Trophoblast cell (in vitro differentiated cells and primary cell): ENCODE measurements around the gene UTP3.
"Not testable (repeated sequence)": the region's sequence is repeated elsewhere in the genome, so short reads cannot be mapped to it uniquely, and the experiment has no call there.

ENCODE experiments used
- DNase-seq, 2 donors: peaks; one replicate each; pipeline ENCODE4 v3.0.0-alpha.2; 2016
- H2AFZ ChIP-seq: 2 replicates; pipeline ENCODE4 v1.6.1; 2013; ENCODE audit warnings: low read length, moderate library complexity, mild to moderate bottlenecking; ENCODE audit not compliant: insufficient read depth, poor library complexity
- H2AK5ac ChIP-seq: 2 replicates; pipeline ENCODE4 v1.6.1; 2013; ENCODE audit warnings: mild to moderate bottlenecking, low read length
- H2BK120ac ChIP-seq: 2 replicates; pipeline ENCODE4 v1.6.1; 2013; ENCODE audit warnings: low read length, mild to moderate bottlenecking, moderate library complexity; ENCODE audit not compliant: insufficient read depth, poor library complexity
- H2BK12ac ChIP-seq: 2 replicates; pipeline ENCODE4 v1.6.1; 2013; ENCODE audit warnings: mild to moderate bottlenecking, low read length, moderate library complexity
- H2BK5ac ChIP-seq: 2 replicates; pipeline ENCODE4 v1.6.1; 2013; ENCODE audit warnings: low read length, low read depth, moderate library complexity, mild to moderate bottlenecking; ENCODE audit not compliant: poor library complexity
- H3K14ac ChIP-seq: 2 replicates; pipeline ENCODE4 v1.6.1; 2013; ENCODE audit warnings: mild to moderate bottlenecking, low read length
- H3K18ac ChIP-seq: 2 replicates; pipeline ENCODE4 v1.6.1; 2013; ENCODE audit warnings: mild to moderate bottlenecking, low read length
- H3K23ac ChIP-seq: 2 replicates; pipeline ENCODE4 v1.6.1; 2013; ENCODE audit warnings: low read length
- H3K27ac ChIP-seq: 2 replicates; pipeline ENCODE4 v1.5.1; 2013; ENCODE audit warnings: low read depth, mild to moderate bottlenecking, inconsistent platforms, low read length, moderate library complexity
- H3K27me3 ChIP-seq: 2 replicates; pipeline ENCODE4 v1.6.1; 2013; ENCODE audit warnings: inconsistent platforms, mild to moderate bottlenecking, low read length, moderate library complexity; ENCODE audit not compliant: insufficient read depth
- H3K36me3 ChIP-seq, 2 experiments: 1 replicate in 1 of 2; 2 replicates in 1 of 2; pipeline ENCODE4 v1.6.1; 2013; ENCODE audit warnings: low read length in 2 of 2, mild to moderate bottlenecking in 2 of 2, moderate library complexity in 1 of 2; ENCODE audit not compliant: insufficient read depth in 2 of 2, control insufficient read depth in 1 of 2
- H3K4ac ChIP-seq: 2 replicates; pipeline ENCODE4 v1.6.1; 2013; ENCODE audit warnings: low read depth, mild to moderate bottlenecking, low read length, moderate library complexity
- H3K4me1 ChIP-seq, 2 experiments: 1 replicate in 1 of 2; 2 replicates in 1 of 2; pipeline ENCODE4 v1.6.1; 2013; ENCODE audit warnings: low read length in 2 of 2, mild to moderate bottlenecking in 2 of 2, moderate library complexity in 1 of 2; ENCODE audit not compliant: insufficient read depth in 2 of 2, control insufficient read depth in 1 of 2
- H3K4me2 ChIP-seq: 2 replicates; pipeline ENCODE4 v1.6.1; 2013; ENCODE audit warnings: inconsistent platforms, mild to moderate bottlenecking, low read length, moderate library complexity
- H3K4me3 ChIP-seq: 2 replicates; pipeline ENCODE4 v1.5.1; 2013; ENCODE audit warnings: mild to moderate bottlenecking, low read depth, low read length, inconsistent platforms
- H3K79me1 ChIP-seq: one replicate; pipeline ENCODE4 v1.6.1; 2013; ENCODE audit warnings: low read length
- H3K79me2 ChIP-seq: 2 replicates; pipeline ENCODE4 v1.6.1; 2013; ENCODE audit warnings: low read length, mild to moderate bottlenecking; ENCODE audit not compliant: control insufficient read depth, insufficient read depth, poor library complexity
- H3K9ac ChIP-seq: 2 replicates; pipeline ENCODE4 v1.6.1; 2013; ENCODE audit warnings: mild to moderate bottlenecking, low read length
- H3K9me3 ChIP-seq: 2 replicates; pipeline ENCODE4 v1.6.1; 2013; ENCODE audit warnings: low read depth, mild to moderate bottlenecking, control low read depth, inconsistent platforms, low read length; ENCODE audit not compliant: insufficient read depth
- H4K12ac ChIP-seq: 2 replicates; pipeline ENCODE4 v1.6.1; 2013; ENCODE audit warnings: low read depth, mild to moderate bottlenecking, low read length, moderate library complexity
- H4K8ac ChIP-seq: 2 replicates; pipeline ENCODE4 v1.6.1; 2013; ENCODE audit warnings: low read depth, mild to moderate bottlenecking, low read length, moderate library complexity
- H4K91ac ChIP-seq: one replicate; pipeline ENCODE4 v1.6.1; 2013; ENCODE audit warnings: low read depth, mild to moderate bottlenecking, low read length, moderate library complexity
- whole genome bisulfite sequencing: extraction: QIAGEN DNeasy Blood & Tissue Kit; methylation state at CpG from one replicate; pipeline ENCODE4 v1.1.7; 2013; ENCODE audit warnings: missing lambda C conversion rate; ENCODE audit not compliant: insufficient read length, insufficient coverage; ENCODE audit errors: extremely low coverage; 5-methylcytosine and 5-hydroxymethylcytosine counted together

UTP3 gene

GRCh38 chr4:70698435-70698834 is 10.1 kb downstream of the UTP3 start:
- not testable (repeated sequence) for H3K4me3 ChIP-seq, DNase-seq
- WGBS: no CpG with 5 or more reads among the region's 8 CpGs

GRCh38 chr4:70700712-70701111 is 12.4 kb downstream of the UTP3 start:
- no peak overlapping the region for H3K4me2 ChIP-seq
- no peaks in the 10 kb centered on the region for H3K4me1 ChIP-seq
- no CpG with 5 or more reads among the region's 5 CpGs for WGBS
- H2AFZ ChIP-seq: no peak overlapping the region
- no peaks in the 10 kb centered on the region for H3K9me3 ChIP-seq
- H3K4ac ChIP-seq: no peak overlapping the region
- no peak overlapping the region for H2BK120ac ChIP-seq
- H3K79me1 ChIP-seq: peaks cover 14% of the 10 kb centered on the region
- H2BK12ac ChIP-seq: no peak overlapping the region
- H3K27me3 ChIP-seq: no peaks in the 10 kb centered on the region
- H3K14ac ChIP-seq: no peak overlapping the region
- H3K36me3 ChIP-seq: no peaks in the 10 kb centered on the region
- no peak overlapping the region for H2BK5ac ChIP-seq
- no peak overlapping the region for H2AK5ac ChIP-seq
- DNase-seq: no peak
- H3K23ac ChIP-seq: no peak overlapping the region
- H3K4me3 ChIP-seq: no peak overlapping the region
- no peak overlapping the region for H3K18ac ChIP-seq
- no peak overlapping the region for H4K8ac ChIP-seq
- no peak overlapping the region for H4K12ac ChIP-seq
- H4K91ac ChIP-seq: no peak overlapping the region
- H3K9ac ChIP-seq: no peak overlapping the region
- no peak overlapping the region for H3K27ac ChIP-seq
- peaks cover 10% of the 10 kb centered on the region for H3K79me2 ChIP-seq

More at GRCh38 chr4:70698435-70698834, 10.1 kb downstream of the UTP3 start:
- not testable (repeated sequence) for H3K4ac ChIP-seq, H2BK5ac ChIP-seq, H2BK12ac ChIP-seq, H3K4me2 ChIP-seq, H3K23ac ChIP-seq, H3K27ac ChIP-seq, H3K27me3 ChIP-seq, H3K36me3 ChIP-seq, H3K79me1 ChIP-seq, H3K9me3 ChIP-seq, H4K8ac ChIP-seq, H3K18ac ChIP-seq, H3K79me2 ChIP-seq, H2AK5ac ChIP-seq, H2BK120ac ChIP-seq, H3K4me1 ChIP-seq, H4K91ac ChIP-seq, H4K12ac ChIP-seq, H3K14ac ChIP-seq, H2AFZ ChIP-seq, H3K9ac ChIP-seq

GRCh38 chr4:70701271-70701670 is 12.9 kb downstream of the UTP3 start:
- H3K4me2 ChIP-seq: no peak overlapping the region
- H3K14ac ChIP-seq: no peak overlapping the region
- H4K91ac ChIP-seq: no peak overlapping the region
- H3K79me2 ChIP-seq: peaks cover 11% of the 10 kb centered on the region
- no peaks in the 10 kb centered on the region for H3K27me3 ChIP-seq
- H3K9me3 ChIP-seq: no peaks in the 10 kb centered on the region
- H3K4me1 ChIP-seq: peaks cover 0 to 2% of the 10 kb centered on the region in 2 experiments
- no peak overlapping the region for H3K27ac ChIP-seq
- no peak overlapping the region for H3K4me3 ChIP-seq
- no CpG with 5 or more reads among the region's 1 CpG for WGBS
- no peak overlapping the region for H2AK5ac ChIP-seq
- H2AFZ ChIP-seq: no peak overlapping the region
- H3K23ac ChIP-seq: no peak overlapping the region
- H2BK5ac ChIP-seq: no peak overlapping the region
- H2BK12ac ChIP-seq: no peak overlapping the region
- H4K8ac ChIP-seq: no peak overlapping the region
- no peak overlapping the region for H2BK120ac ChIP-seq
- no peak overlapping the region for H3K18ac ChIP-seq
- no peak for DNase-seq
- H3K36me3 ChIP-seq: no peaks in the 10 kb centered on the region
- no peak overlapping the region for H4K12ac ChIP-seq
- peaks cover 16% of the 10 kb centered on the region for H3K79me1 ChIP-seq
- H3K9ac ChIP-seq: no peak overlapping the region
- H3K4ac ChIP-seq: no peak overlapping the region

GRCh38 chr4:70702592-70702991 is 14.3 kb downstream of the UTP3 start:
- no CpG with 5 or more reads among the region's 2 CpGs for WGBS
- not testable (repeated sequence) for H2BK12ac ChIP-seq, H3K14ac ChIP-seq, H4K91ac ChIP-seq, H2AFZ ChIP-seq, H3K23ac ChIP-seq, H2BK120ac ChIP-seq, H3K36me3 ChIP-seq, H3K4me3 ChIP-seq, H2AK5ac ChIP-seq, DNase-seq, H3K9ac ChIP-seq, H4K12ac ChIP-seq, H2BK5ac ChIP-seq, H3K4me2 ChIP-seq, H3K4ac ChIP-seq, H3K27ac ChIP-seq, H3K18ac ChIP-seq, H3K27me3 ChIP-seq, H3K4me1 ChIP-seq, H4K8ac ChIP-seq, H3K9me3 ChIP-seq
- Histone ChIP-seq H3K79me2 (peaks cover 11% of the 10 kb centered on the region), H3K79me1 (peaks cover 16% of the 10 kb centered on the region)
